ENCODE results near the gene PCYT1A. TPM values are rescaled to one million over a fixed set of nuclear protein-coding genes. Genes with fewer than 3 reads are reported as not detected.

PCYT1A gene
- total RNA-seq, 2 donors from 2014 or later: 41.8 to 78.3 TPM

- Histone ChIP-seq H3K9me3 (no peaks in the 10 kb centered on the region), H3K27ac (no peak overlapping the region), H3K4me1 (replicated peaks) (no peaks in the 10 kb centered on the region), H3K4me3 (no peak overlapping the region), H3K27me3 (replicated peaks; ENCODE audit: insufficient read depth) (no peaks in the 10 kb centered on the region), H3K36me3 (no peaks in the 10 kb centered on the region)
- no peak for TF ChIP-seq POLR2AphosphoS5 (IDR thresholded peaks at IDR 0.05)
- TF ChIP-seq CTCF (IDR thresholded peaks at IDR 0.05): no peak
- no peak for TF ChIP-seq POLR2A (IDR thresholded peaks at IDR 0.05)
- 80% methylated on average over 9 of the region's 9 CpGs for WGBS
- intact Hi-C loops (cut with DNase I): no loop called here
- no peak for DNase-seq (ENCODE audit: low spot score)
Observed at GRCh38 chr3:196268284-196269163, 19.0 kb downstream of the PCYT1A start.

GRCh38 chr3:196263819-196264218 lies 23.7 kb downstream of the PCYT1A start:
- TF ChIP-seq POLR2A (IDR thresholded peaks at IDR 0.05) (no peak), POLR2AphosphoS5 (IDR thresholded peaks at IDR 0.05) (no peak), CTCF (IDR thresholded peaks at IDR 0.05) (no peak)
- no peaks in the 10 kb centered on the region for H3K36me3 ChIP-seq
- 84% methylated on average over 7 of the region's 7 CpGs for WGBS
- intact Hi-C loops (cut with DNase I): no loop called here
- no peaks in the 10 kb centered on the region for H3K27me3 ChIP-seq (replicated peaks; ENCODE audit: insufficient read depth)
- DNase-seq (ENCODE audit: low spot score): no peak
- no peaks in the 10 kb centered on the region for H3K9me3 ChIP-seq
- no peak overlapping the region for H3K4me3 ChIP-seq
- no peak overlapping the region for H3K27ac ChIP-seq
- no peaks in the 10 kb centered on the region for H3K4me1 ChIP-seq (replicated peaks)

GRCh38 chr3:196260784-196261183 lies 26.7 kb downstream of the PCYT1A start:
- 98% methylated on average over 4 of the region's 4 CpGs for WGBS
- H3K36me3 ChIP-seq: no peaks in the 10 kb centered on the region
- intact Hi-C loops (cut with DNase I): no loop called here

GRCh38 chr3:196255776-196256175 lies 31.8 kb downstream of the PCYT1A start:
- H3K4me1 ChIP-seq (replicated peaks): no peaks in the 10 kb centered on the region

More at GRCh38 chr3:196260784-196261183, 26.7 kb downstream of the PCYT1A start:
- no peaks in the 10 kb centered on the region for H3K4me1 ChIP-seq (replicated peaks)
- no peak overlapping the region for H3K27ac ChIP-seq
- TF ChIP-seq CTCF (IDR thresholded peaks at IDR 0.05) (no peak), POLR2A (IDR thresholded peaks at IDR 0.05) (no peak), POLR2AphosphoS5 (IDR thresholded peaks at IDR 0.05) (no peak)
- no peak for DNase-seq (ENCODE audit: low spot score)
- H3K9me3 ChIP-seq: no peaks in the 10 kb centered on the region
- H3K4me3 ChIP-seq: no peak overlapping the region
- no peaks in the 10 kb centered on the region for H3K27me3 ChIP-seq (replicated peaks; ENCODE audit: insufficient read depth)

More at GRCh38 chr3:196255776-196256175, 31.8 kb downstream of the PCYT1A start:
- DNase-seq (ENCODE audit: low spot score): no peak
- H3K27me3 ChIP-seq (replicated peaks; ENCODE audit: insufficient read depth): no peaks in the 10 kb centered on the region
- no peak overlapping the region for H3K4me3 ChIP-seq
- 92% methylated on average over 1 of the region's 1 CpG for WGBS
- H3K9me3 ChIP-seq: no peaks in the 10 kb centered on the region
- H3K27ac ChIP-seq: no peak overlapping the region
- H3K36me3 ChIP-seq: no peaks in the 10 kb centered on the region
- no peak for TF ChIP-seq POLR2AphosphoS5 (IDR thresholded peaks at IDR 0.05)
- TF ChIP-seq CTCF (IDR thresholded peaks at IDR 0.05): no peak
- TF ChIP-seq POLR2A (IDR thresholded peaks at IDR 0.05): no peak
- intact Hi-C loops (cut with DNase I): loop anchor here (2.0 kb wide), 1 partner anchor 263 kb away; no protein-coding TSS in a partner anchor

All from prostate gland (tissue), 2 donors.